Measurements from ENCODE around the gene LBHD2. TPM values are rescaled to one million over a fixed set of nuclear protein-coding genes. Genes with fewer than 3 reads are reported as not detected.

The LBHD2 gene
- total and polyA plus RNA-seq, 2 experiments from 2014 or later, result not detected

- TF ChIP-seq CTCF (conservative IDR thresholded peaks at IDR 0.05; ENCODE audit: low read depth in 2 of 2) (no peak), NANOG (IDR thresholded peaks at IDR 0.05; ENCODE audit: borderline replicate concordance) (no peak), ZNF331 (CRISPR knock-in tag; IDR thresholded peaks at IDR 0.05; ENCODE audit: low read depth) (no peak), JUNB (IDR thresholded peaks at IDR 0.05; ENCODE audit: unreplicated experiment) (no peak)
These were observed 17.6 kb upstream of the LBHD2 start (continued) for GRCh38 chr14:103066399-103066798.

- H3K27me3 Mint-ChIP-seq (ENCODE audit: insufficient read depth, low read depth, poor library complexity), result peaks cover 6% of the 10 kb centered on the region
- no peaks in the 10 kb centered on the region for H3K9me3 Mint-ChIP-seq
- H2AFZ ChIP-seq, result no peak overlapping the region
- no peaks in the 10 kb centered on the region for H3K9me2 ChIP-seq (ENCODE audit: insufficient read depth)
- H3K4me3 Mint-ChIP-seq, result no peak overlapping the region
- H3K36me3 ChIP-seq (ENCODE audit: insufficient read depth), result no peaks in the 10 kb centered on the region
- DNase-seq (ENCODE audit: low spot score) (no peak), ATAC-seq (no peak)
- no peaks in the 10 kb centered on the region for H3F3A ChIP-seq (replicated peaks; ENCODE audit: low read depth)
- H3K27ac Mint-ChIP-seq, result no peak overlapping the region
- H3K36me3 Mint-ChIP-seq (ENCODE audit: low read depth), result no peaks in the 10 kb centered on the region
- peaks cover 3% of the 10 kb centered on the region; the same call in 2 of the 3 replicates for H3K4me1 Mint-ChIP-seq
- no peak overlapping the region for H3K27ac ChIP-seq (ENCODE audit: low read depth)
- no peak overlapping the region for H3K4me3 ChIP-seq
- H3K4me2 ChIP-seq, result no peak overlapping the region
- no peaks in the 10 kb centered on the region for H4K20me1 ChIP-seq (replicated peaks; ENCODE audit: insufficient read depth)
- no peaks in the 10 kb centered on the region for H3K27me3 ChIP-seq (ENCODE audit: insufficient read depth)
- H3K4me1 ChIP-seq (ENCODE audit: insufficient read depth), result no peaks in the 10 kb centered on the region
- TF ChIP-seq NANOG (IDR thresholded peaks at IDR 0.05; ENCODE audit: borderline replicate concordance) (no peak), POLR2AphosphoS5 (IDR thresholded peaks at IDR 0.05; ENCODE audit: low read depth) (no peak), CTCF (conservative IDR thresholded peaks at IDR 0.05; ENCODE audit: low read depth in 2 of 2) (no peak), REST (IDR thresholded peaks at IDR 0.05; ENCODE audit: unreplicated experiment) (no peak), JUNB (IDR thresholded peaks at IDR 0.05; ENCODE audit: unreplicated experiment) (no peak), ETS1 (IDR thresholded peaks at IDR 0.05) (no peak), CREB1 (CRISPR knock-in tag; IDR thresholded peaks at IDR 0.05; ENCODE audit: low read depth) (no peak)
- H3K79me2 ChIP-seq (replicated peaks; ENCODE audit: insufficient read depth), result no peaks in the 10 kb centered on the region
These were observed 16.6 kb upstream of the LBHD2 start for GRCh38 chr14:103067231-103067954.

Measured in GM23338 (cell line).